SK-N-DZ (cell line): Measurements from ENCODE around the gene TRABD2B.
A peak's percentile ranks its signal among the peaks of the same experiment; 100 is the strongest.

Source experiments
- DNase-seq: peaks from one replicate; pipeline ENCODE4 v3.0.0-alpha.2; 2015; ENCODE audit warnings: low spot score

The TRABD2B gene

DNA sequence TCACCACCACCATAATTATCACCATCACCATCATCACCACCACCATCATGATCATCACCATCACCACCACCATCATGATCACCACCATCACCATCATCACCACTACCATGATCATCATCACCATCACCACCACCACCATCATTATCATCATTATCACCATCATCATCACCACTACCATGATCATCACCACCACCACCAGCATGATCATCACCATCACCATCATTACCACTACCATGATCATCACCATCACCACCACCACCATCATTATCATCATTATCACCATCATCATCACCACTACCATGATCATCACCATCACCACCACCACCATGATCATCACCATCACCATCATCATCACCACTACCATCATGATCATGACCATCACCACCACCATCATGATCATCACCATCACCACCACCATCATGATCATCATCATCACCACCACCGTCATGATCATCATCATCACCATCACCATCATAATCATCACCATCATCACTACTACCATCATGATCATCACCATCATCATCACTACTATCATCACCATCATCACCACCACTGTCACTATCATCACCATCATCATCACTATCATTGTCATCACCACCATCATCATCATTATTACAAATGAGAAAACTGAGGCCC lies 60.2 kb downstream of the TRABD2B start:
- DNase-seq = no peak

- no peak for DNase-seq
Observed at GRCh38 chr1:47935856-47936255, 61.3 kb downstream of the TRABD2B start.

DNA sequence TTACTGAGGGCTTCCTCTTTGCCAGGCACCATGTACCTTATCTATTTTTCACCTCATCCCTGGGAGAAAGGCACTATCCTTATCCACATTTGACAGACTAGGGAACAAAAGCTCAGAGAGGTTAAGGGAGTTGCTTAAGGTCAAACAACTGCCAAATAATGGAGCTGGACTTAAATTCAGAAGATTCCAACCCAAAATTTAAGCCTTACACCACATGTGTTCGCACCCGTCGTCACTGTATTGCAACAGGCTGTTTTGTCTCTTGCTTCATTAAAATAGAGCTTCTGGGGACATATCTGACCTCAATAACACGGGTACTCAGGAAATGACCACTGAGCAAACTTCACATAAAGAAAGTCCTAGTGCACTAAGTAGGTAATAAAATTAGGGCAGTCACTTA lies 62.0 kb downstream of the TRABD2B start:
- DNase-seq = no peak

GRCh38 chr1:47934243-47934805 lies 62.9 kb downstream of the TRABD2B start:
- DNase-seq = peak; percentile 32

DNA sequence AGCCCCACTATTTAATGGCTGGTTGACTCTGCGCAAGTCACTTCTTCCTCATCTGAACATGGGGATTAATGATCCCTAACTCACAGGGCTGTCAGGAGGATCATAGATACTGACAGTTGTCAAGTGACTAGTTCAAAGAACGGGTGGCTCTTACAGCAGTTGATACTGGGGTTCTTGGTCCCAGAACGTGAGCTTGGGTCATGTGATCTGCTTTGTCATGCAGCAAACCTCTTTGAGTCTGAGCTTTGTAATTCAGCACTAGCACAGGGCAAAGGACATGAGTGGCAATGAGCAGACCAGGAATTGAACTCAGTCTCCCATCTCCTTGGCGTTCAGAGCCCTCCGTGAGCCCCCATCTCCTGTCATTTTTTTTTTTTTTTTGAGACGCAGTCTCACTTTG lies 64.4 kb downstream of the TRABD2B start:
- DNase-seq = no peak

GRCh38 chr1:47931395-47931794 lies 65.8 kb downstream of the TRABD2B start:
- DNase-seq = peak; percentile 45

DNA sequence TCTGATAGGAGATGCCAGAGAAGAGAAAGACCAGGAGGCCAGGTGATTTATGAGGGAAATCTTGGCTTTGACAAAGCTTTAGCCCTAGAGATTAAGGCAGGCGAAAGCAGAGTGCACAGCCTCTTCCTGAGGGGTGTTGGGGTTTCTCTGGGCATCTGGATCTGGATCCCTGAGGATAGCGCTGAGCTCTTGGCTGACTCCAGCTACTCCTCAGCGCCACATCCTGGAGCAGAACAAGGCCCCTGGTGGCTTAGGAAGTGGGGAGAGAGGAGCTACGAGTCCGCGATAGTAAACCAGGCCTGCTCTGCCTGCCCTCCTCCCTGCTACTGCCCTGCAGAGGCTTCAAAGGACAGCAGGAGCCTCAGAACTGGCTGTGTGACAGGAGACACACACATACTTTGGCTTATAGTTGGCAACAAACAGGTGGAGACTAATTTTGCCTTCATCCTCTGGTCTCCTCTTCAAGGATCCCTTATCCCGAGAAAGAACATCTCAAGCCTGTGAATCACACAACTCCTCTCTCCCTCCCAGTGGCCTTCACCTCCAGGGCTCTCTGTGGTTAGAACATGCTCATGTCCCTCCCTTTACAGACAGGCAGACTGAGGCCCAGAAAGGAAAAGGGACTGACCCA lies 66.9 kb downstream of the TRABD2B start:
- DNase-seq = peak; percentile 53

GRCh38 chr1:47927165-47927564 lies 70.0 kb downstream of the TRABD2B start:
- DNase-seq = no peak

- no peak for DNase-seq
Observed at GRCh38 chr1:47926461-47926999, 70.7 kb downstream of the TRABD2B start.

- no peak for DNase-seq
Observed at GRCh38 chr1:47924270-47925048, 72.7 kb downstream of the TRABD2B start.

DNA sequence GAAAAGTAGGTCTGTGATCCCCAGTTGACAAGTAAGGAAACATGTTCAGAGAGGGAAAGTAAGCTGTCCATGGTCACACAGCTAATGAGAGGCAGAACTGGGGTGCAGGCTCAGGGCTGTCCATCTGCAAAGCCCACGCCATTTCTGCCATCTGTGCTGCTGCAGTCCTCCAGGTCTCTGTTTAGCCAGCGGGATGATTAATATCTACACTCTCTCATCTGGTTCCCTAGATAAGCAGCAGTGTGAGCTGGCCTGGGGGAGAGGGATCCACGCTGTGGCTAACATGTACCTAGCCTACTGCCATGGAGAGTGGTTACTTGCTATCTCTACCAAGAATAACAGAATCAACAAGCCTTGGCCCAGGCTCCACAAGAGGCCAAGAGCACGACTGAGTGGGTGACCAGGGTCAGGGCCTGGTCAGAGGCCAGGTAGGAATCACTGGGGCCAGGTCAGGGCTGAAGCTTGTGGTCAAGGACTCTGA lies 75.2 kb downstream of the TRABD2B start:
- DNase-seq = peak; percentile 61

DNA sequence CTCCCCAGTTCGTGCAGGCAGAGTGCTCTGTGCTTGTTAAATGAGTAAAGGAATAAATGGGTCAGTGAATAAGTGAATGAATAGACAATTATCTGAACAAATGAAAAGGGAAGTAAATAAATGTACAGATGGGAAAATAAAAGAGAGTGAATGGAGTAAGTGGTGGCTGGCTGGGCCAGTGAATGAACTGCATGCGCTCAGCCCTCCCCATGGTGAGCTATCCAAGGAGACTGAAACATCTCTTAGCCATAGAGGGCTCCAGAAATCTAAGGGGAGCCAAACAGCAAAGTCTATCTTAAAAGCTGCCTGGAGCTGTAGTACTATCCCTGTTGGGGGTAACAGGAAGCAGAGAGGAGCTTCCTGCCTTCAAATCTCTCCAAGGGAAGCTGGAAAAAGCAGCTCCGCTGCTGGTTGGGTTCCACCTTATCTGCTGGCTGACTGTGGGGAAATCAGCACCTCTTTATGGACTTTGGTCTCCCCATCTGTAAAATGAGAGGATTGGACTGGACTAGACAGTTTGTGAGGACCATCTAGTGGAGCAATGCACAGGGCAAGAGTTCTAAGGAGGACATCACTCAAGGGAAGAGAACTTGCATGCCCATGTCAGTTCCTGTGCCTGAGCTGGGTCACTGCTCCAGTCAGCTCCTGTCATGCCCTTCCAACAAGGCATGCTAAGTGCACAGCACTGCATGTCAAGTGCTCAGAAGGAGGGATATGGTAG lies 77.9 kb downstream of the TRABD2B start:
- no peak for DNase-seq

DNA sequence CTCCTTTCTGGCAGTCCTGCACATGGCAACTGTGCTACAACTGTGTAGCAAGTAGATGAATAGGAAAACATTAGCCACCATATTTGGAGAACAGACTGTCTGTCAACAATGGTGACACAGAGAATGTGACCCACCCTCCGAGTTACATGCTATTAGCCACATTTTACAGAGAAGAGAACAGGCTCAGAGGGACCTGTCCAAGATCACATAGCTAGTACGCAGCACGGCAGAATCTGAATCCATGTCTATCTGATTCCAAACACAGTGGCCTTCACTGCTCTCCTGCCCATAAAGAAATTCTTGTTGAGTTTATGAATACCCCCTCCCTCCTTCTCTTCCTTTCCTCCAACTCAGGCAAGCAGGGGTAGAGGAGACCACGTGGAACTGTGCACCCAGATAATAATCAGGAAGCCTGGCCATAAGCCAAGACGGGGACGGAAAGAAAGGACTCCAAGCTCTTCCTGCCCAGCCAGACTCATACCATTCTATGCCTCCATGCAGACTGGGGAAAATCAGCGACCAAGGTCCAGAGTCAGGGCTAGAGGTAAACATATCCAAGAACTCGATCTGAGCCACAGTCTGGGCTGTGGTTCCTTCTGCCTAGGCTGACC lies 78.8 kb downstream of the TRABD2B start:
- DNase-seq = peak; percentile 58

DNA sequence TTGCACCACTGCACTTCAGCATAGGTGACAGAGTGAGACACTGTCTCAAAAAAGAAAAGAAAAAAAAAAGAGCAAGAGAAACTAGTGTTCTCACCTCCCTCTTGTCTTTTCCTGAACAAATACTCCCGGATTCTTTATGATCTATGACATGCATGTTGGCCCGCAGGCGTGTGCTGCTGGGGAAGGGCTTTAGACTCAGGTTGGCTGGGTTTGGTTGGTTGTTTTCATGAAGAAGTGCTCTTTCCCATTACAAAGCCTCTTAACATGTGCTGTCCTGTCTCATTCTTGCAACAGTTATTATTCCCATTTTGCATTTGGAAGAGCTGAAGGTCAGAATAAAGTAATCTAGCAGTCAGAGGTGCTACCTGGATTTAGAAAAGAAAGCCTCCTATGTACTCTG lies 79.5 kb downstream of the TRABD2B start:
- DNase-seq = no peak

DNA sequence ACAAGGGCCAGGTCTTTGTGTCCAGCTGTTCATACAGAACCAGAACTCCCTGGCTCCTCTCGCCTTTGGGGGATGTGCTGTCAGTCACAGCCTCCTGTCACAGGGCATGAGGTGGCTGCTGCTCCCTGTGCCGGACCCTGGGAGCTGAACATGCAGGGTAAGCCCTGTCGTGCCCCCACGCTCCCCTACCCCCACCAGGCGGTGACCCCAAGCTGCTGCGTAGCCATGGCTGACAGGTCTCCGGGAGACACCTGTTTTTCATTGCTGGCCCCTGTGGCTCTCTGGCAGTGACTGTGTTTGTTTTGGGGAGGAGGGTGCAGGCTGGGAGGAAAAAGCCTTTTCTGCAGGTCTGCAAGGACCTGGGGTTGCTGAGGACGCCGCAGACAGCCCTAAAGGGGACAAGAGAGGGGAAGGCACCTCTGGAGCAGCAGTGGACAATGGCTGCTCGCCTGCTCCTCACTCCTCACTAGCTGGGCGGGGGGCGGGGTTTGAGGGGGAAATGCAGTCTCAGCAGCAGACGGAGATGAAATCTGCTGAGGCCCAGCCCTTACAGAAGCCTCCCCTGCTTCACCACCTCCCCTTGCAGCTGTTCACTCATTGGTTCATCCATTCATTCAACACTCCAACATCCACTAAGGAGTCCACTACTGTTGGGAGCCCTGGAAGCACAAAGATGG lies 81.4 kb downstream of the TRABD2B start:
- DNase-seq = peak; percentile 76

- DNase-seq = no peak
Observed at GRCh38 chr1:47914952-47915676, 82.1 kb downstream of the TRABD2B start.

DNA sequence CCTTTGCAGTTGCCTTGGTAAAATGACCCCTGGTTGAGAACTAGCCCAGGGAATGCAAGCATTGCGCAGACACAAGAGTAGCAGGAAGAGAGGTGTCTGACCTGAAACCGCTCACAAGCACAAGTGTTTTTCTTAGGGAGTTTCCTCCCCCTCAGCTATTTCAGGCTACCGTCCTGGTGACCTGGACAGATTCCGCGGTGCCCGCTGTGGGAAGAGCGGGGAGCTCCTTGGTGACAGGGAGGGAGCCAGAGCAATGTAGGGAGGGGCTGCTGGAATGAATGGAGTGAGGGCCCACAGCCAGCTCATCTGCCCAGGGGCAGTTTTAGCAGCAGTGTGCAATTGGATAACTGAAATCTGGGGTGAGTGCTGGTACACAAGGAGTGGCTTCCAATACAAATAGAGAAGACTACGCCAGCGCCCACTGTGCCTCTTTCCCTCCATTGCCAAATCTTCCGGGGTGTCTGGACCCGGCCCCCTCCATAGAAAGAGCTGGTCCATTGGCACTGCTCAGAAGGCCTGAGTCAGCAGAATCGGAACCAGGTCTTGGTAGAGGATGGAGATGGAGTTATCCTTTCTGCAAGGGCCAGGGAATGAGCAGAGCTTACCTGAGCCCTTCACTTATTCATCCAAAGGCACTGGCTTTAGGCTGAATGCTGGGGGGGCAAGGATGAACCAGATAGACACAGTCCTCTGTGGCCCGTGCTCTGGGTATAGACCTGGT lies 82.8 kb downstream of the TRABD2B start:
- DNase-seq = no peak

GRCh38 chr1:47913225-47913823 lies 83.9 kb downstream of the TRABD2B start:
- DNase-seq = no peak

DNA sequence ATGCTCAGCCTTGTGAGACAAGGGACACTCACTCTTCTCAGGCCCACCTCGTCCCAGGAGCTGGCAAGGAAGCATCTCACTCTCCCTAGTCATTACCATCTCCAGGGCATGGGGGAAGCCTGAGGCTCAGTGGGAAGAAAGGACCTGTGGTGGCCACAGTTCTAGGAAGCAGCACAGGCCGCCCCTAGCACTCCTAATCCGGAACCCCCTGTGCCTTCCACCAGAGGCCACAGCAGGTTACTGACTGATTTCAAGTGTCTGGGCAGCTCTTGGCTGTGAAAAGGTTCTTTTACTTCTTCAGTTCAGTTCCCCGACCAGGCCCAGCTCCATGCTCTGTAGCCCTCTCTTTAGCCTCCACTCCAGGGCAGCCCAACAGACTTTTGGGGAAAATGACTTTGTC lies 84.4 kb downstream of the TRABD2B start:
- DNase-seq = no peak
